ENCODE results near the gene ABLIM3. TPM values are rescaled to one million over a fixed set of nuclear protein-coding genes. Genes with fewer than 3 reads are reported as not detected.

The ABLIM3 gene
- total and polyA plus RNA-seq, 2 experiments from 2014 or later: 0.19 to 2.2 TPM

GRCh38 chr5:149125386-149125891 is 15.9 kb upstream of the ABLIM3 start:
- H2AFZ ChIP-seq: peak overlapping the region; percentile 92

More at GRCh38 chr5:149125386-149125891, 15.9 kb upstream of the ABLIM3 start:
- H3K27ac Mint-ChIP-seq: no peak overlapping the region
- Histone ChIP-seq H3K4me2 (0 out of 2 replicates have a peak overlapping the region, but pooled peaks have one; percentile 25), H3K27ac (ENCODE audit: low read depth) (no peak overlapping the region), H3K4me1 (ENCODE audit: insufficient read depth) (peaks cover 5% of the 10 kb centered on the region), H3K79me2 (replicated peaks; ENCODE audit: insufficient read depth) (no peaks in the 10 kb centered on the region), H3K9me2 (ENCODE audit: insufficient read depth) (peaks cover 4% of the 10 kb centered on the region; the same call in 1 of the 2 replicates), H3K4me3 (no peak overlapping the region), H3K36me3 (ENCODE audit: insufficient read depth) (no peaks in the 10 kb centered on the region), H4K20me1 (replicated peaks; ENCODE audit: insufficient read depth) (no peaks in the 10 kb centered on the region), H3F3A (replicated peaks; ENCODE audit: low read depth) (no peaks in the 10 kb centered on the region), H3K27me3 (ENCODE audit: insufficient read depth) (no peaks in the 10 kb centered on the region)
- DNase-seq (ENCODE audit: low spot score) (peak; percentile 81), ATAC-seq (peak; percentile 94)
- TF ChIP-seq CREB1 (CRISPR knock-in tag; IDR thresholded peaks at IDR 0.05; ENCODE audit: low read depth) (no peak), REST (IDR thresholded peaks at IDR 0.05; ENCODE audit: unreplicated experiment) (no peak), CTCF (conservative IDR thresholded peaks at IDR 0.05; ENCODE audit: low read depth in 2 of 2) (peak; percentile 49 to 67; a peak in 3 of 4 replicates)
- peaks cover 10% of the 10 kb centered on the region for H3K27me3 Mint-ChIP-seq (ENCODE audit: insufficient read depth, low read depth, poor library complexity)
- H3K4me1 Mint-ChIP-seq: peaks cover 19% of the 10 kb centered on the region
- peaks cover 6% of the 10 kb centered on the region; the same call in 1 of the 3 replicates for H3K9me3 Mint-ChIP-seq
- no peaks in the 10 kb centered on the region; the same call in 2 of the 3 replicates for H3K36me3 Mint-ChIP-seq (ENCODE audit: low read depth)
- H3K4me3 Mint-ChIP-seq: no peak overlapping the region; the same call in 2 of the 3 replicates

Measured in GM23338 (cell line).